Karpas-422 (cell line): ENCODE results near the gene EFNA5. TPM values are rescaled to one million over a fixed set of nuclear protein-coding genes. Genes with fewer than 3 reads are reported as not detected.

Experiments
- DNase-seq: peaks from one replicate; pipeline ENCODE4 v3.0.0-alpha.2; 2015
- H2AFZ ChIP-seq: fragments of 200-600 bp; sonication (generic); 2 replicates; pipeline ENCODE4 v1.6.1; 2014; ENCODE audit warnings: antibody characterized with exemption, low read length, mixed read lengths
- H3K27ac ChIP-seq: fragments of 200-600 bp; sonication (generic); 2 replicates; pipeline ENCODE4 v1.5.1; 2014; ENCODE audit warnings: mild to moderate bottlenecking, low read length, moderate library complexity
- H3K27me3 ChIP-seq: fragments of 200-600 bp; sonication (generic); 2 replicates; pipeline ENCODE4 v1.6.1; 2014; ENCODE audit warnings: low read length, mixed read lengths
- H3K36me3 ChIP-seq: fragments of 200-600 bp; sonication (generic); 2 replicates; pipeline ENCODE4 v1.6.1; 2014; ENCODE audit warnings: low read length, mixed read lengths; ENCODE audit not compliant: insufficient read depth
- H3K4me1 ChIP-seq: fragments of 200-600 bp; sonication (generic); 2 replicates; pipeline ENCODE4 v1.6.1; 2014; ENCODE audit warnings: mild to moderate bottlenecking, low read length, mixed read lengths
- H3K4me2 ChIP-seq: fragments of 200-600 bp; sonication (generic); 2 replicates; pipeline ENCODE4 v1.6.1; 2014; ENCODE audit warnings: low read length, low read depth, mild to moderate bottlenecking; ENCODE audit not compliant: poor library complexity, severe bottlenecking
- H3K4me3 ChIP-seq: fragments of 200-600 bp; sonication (generic); 2 replicates; pipeline ENCODE4 v1.5.1; 2014; ENCODE audit warnings: mild to moderate bottlenecking, antibody characterized with exemption, low read length, mixed read lengths
- H3K79me2 ChIP-seq: fragments of 200-600 bp; sonication (generic); 2 replicates; pipeline ENCODE4 v1.6.1; 2014; ENCODE audit warnings: mild to moderate bottlenecking, low read length, mixed read lengths
- H3K9ac ChIP-seq: fragments of 200-600 bp; sonication (generic); 2 replicates; pipeline ENCODE4 v1.6.0; 2014; ENCODE audit warnings: low read length
- H3K9me2 ChIP-seq: fragments of 200-600 bp; sonication (generic), shearing (Covaris generic); replicated peaks from 2 replicates; pipeline ENCODE4 v1.6.0; 2014; ENCODE audit warnings: mild to moderate bottlenecking, low read length, moderate library complexity; ENCODE audit not compliant: insufficient read depth
- H3K9me3 ChIP-seq: fragments of 300-700, 200-600 bp; sonication (generic); 2 replicates; pipeline ENCODE4 v1.6.1; 2014; ENCODE audit warnings: low read length, mixed read lengths
- H4K20me1 ChIP-seq: fragments of 200-600 bp; sonication (generic); 2 replicates; pipeline ENCODE4 v1.6.1; 2014; ENCODE audit warnings: mild to moderate bottlenecking, antibody characterized with exemption, low read length, low read depth; ENCODE audit not compliant: insufficient read depth
- total RNA-seq: library from RNA; depleted of rRNA; stranded (reverse); fragments of >200 nt; shearing (Covaris generic); gene quantifications from 2 replicates; pipeline ENCODE4 v1.2.3, GENCODE V29; 2014; ENCODE audit warnings: low replicate concordance

EFNA5 gene
- total RNA-seq, 1 experiment from 2014 or later, result not detected

DNA sequence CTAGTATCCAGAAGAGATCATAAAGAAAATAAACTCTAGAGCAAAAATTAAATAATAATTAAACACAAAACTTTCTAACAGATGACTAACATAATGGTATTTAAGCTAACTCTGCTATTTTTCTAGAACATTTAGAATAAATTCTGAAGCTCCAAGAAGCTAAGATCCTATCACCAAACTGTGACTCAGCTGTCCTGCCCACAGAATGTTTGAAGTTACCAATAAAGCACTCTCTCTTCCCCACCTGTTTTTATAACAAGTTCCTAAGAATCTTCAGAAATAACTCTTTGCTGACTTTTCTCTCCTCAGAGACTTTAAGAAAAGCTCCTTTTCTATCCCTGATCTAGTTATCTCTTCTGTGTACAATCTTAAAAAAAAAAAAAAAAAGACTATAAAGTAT is 6.0 kb upstream of the EFNA5 start:
- H3K27ac ChIP-seq, result no peak overlapping the region
- no peaks in the 10 kb centered on the region for H3K9me3 ChIP-seq
- peaks cover 10% of the 10 kb centered on the region for H3K4me1 ChIP-seq
- no peak overlapping the region for H3K4me3 ChIP-seq
- no peak for DNase-seq
- no peaks in the 10 kb centered on the region for H3K9me2 ChIP-seq
- H4K20me1 ChIP-seq, result no peaks in the 10 kb centered on the region
- H2AFZ ChIP-seq, result no peak overlapping the region
- H3K27me3 ChIP-seq, result no peaks in the 10 kb centered on the region; the same call in 1 of the 2 replicates
- no peak overlapping the region for H3K9ac ChIP-seq
- H3K36me3 ChIP-seq, result no peaks in the 10 kb centered on the region
- H3K4me2 ChIP-seq, result no peak overlapping the region
- H3K79me2 ChIP-seq, result no peaks in the 10 kb centered on the region

DNA sequence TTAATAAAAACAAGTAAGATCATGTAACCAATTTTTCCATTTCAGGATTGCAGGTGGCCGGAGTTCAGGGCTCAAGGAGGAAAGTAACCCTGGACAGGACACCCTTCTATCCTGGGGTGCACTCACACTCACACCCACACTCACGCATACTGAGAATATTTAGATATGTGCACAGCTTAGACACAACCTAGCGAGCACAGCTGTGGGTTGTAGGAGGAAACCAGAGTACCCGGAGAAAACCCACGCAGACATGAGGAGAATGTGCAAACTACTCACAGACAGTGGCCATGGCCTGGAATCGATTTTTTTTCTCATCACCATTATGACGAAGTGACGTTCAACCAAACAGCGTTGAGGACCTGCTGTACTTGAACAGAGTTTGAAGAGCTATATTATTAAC is 4.5 kb upstream of the EFNA5 start:
- Histone ChIP-seq H3K27me3 (no peaks in the 10 kb centered on the region; the same call in 1 of the 2 replicates), H3K79me2 (no peaks in the 10 kb centered on the region), H3K9me2 (no peaks in the 10 kb centered on the region), H2AFZ (no peak overlapping the region), H3K36me3 (no peaks in the 10 kb centered on the region), H3K9ac (no peak overlapping the region), H3K4me1 (peaks cover 17% of the 10 kb centered on the region), H3K9me3 (no peaks in the 10 kb centered on the region), H3K4me2 (no peak overlapping the region), H4K20me1 (no peaks in the 10 kb centered on the region), H3K4me3 (no peak overlapping the region), H3K27ac (no peak overlapping the region)
- no peak for DNase-seq

DNA sequence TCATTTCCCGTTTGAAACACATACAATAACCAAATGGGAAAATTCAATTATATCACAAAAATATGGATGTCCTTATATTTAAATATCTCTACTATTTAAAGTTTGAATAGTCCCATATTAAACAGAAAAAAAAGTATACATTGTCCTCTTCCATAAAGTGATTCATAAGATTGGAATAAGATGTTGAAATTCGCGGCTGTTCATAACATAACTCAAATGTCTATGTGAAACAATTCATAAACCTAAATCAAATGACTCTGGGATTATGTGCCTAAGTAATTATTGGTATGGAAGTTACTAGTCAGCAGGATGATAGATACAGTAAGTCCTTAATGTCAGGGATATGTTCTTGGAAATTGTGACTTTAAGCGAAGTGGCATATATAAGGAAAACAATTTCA is 3.9 kb upstream of the EFNA5 start:
- H3K9ac ChIP-seq, result no peak overlapping the region
- DNase-seq, result no peak
- H3K27ac ChIP-seq, result no peak overlapping the region
- H3K4me1 ChIP-seq, result peaks cover 17% of the 10 kb centered on the region
- no peak overlapping the region for H3K4me2 ChIP-seq
- no peak overlapping the region for H2AFZ ChIP-seq
- H3K27me3 ChIP-seq, result no peaks in the 10 kb centered on the region; the same call in 1 of the 2 replicates
- H3K79me2 ChIP-seq, result no peaks in the 10 kb centered on the region
- no peaks in the 10 kb centered on the region for H3K36me3 ChIP-seq
- H3K9me2 ChIP-seq, result no peaks in the 10 kb centered on the region
- no peaks in the 10 kb centered on the region for H4K20me1 ChIP-seq
- H3K4me3 ChIP-seq, result no peak overlapping the region
- no peaks in the 10 kb centered on the region for H3K9me3 ChIP-seq

DNA sequence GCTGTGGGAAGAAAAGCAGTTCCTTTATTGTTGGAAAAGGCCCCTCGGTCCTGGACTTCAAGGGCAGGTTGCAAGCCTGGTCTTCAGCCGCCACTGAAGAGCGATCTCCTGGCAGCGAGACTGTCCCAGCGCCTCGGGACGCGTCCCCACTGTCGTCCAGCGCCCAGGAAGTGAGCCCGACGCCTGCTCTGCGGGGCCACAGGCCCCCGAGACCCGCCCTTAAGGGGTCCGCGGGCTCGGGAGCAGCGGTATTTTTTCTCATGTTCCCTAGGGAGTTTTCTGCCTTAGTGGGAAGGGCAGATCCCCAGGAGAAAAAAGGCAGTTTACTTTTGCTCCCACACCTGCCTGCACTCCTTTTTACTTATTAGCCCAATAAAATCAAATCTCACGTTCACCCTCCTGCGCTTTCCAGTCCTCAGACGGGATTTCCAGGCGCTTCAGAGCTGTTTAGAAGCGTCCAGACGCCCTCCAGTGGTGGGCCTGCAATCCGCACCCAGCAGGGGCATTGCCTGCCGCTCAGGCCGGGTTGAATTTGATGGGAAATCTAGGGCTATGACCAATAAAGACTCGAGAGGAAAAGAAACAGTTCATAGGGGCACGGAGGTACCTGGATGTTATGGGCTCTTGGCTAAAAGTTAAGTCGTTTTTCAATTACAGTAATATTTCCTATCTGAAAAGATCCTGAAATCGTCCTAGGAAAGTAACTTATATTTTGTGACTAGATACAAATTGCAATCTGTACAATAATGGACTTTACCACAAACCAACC is 2.8 kb upstream of the EFNA5 start:
- Histone ChIP-seq H3K4me3 (no peak overlapping the region; the same call in 1 of the 2 replicates), H3K9ac (no peak overlapping the region), H3K79me2 (no peaks in the 10 kb centered on the region)

DNA sequence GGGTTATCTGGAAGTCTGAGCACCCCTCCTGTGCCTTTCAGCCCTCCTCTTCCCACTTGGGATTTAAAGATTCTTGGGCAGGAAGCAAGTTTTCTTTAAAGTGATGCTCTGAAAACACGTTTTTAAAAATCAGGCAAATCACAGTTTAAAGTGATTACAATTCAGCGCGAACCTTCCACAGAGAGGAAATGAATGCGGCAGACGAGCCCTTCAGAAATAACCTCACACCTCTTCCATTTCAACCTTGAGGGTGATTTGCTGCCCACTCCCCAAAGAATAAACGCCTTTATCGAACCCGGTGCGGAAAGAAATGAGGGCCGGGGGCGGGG is 2.3 kb upstream of the EFNA5 start:
- H3K9me2 ChIP-seq, result no peaks in the 10 kb centered on the region
- no peak for DNase-seq
- H3K4me1 ChIP-seq, result peaks cover 17% of the 10 kb centered on the region
- H3K4me2 ChIP-seq, result peak overlapping the region; percentile 73
- H3K9ac ChIP-seq, result no peak overlapping the region
- H4K20me1 ChIP-seq, result no peaks in the 10 kb centered on the region
- H2AFZ ChIP-seq, result no peak overlapping the region
- no peaks in the 10 kb centered on the region for H3K9me3 ChIP-seq
- H3K4me3 ChIP-seq, result no peak overlapping the region
- H3K27me3 ChIP-seq, result no peaks in the 10 kb centered on the region; the same call in 1 of the 2 replicates
- no peaks in the 10 kb centered on the region for H3K79me2 ChIP-seq
- H3K27ac ChIP-seq, result no peak overlapping the region
- H3K36me3 ChIP-seq, result no peaks in the 10 kb centered on the region

More for the DNA sequence above, 2.8 kb upstream of the EFNA5 start:
- Histone ChIP-seq H3K36me3 (no peaks in the 10 kb centered on the region), H3K9me3 (no peaks in the 10 kb centered on the region), H3K4me2 (peak overlapping the region; percentile 73), H4K20me1 (no peaks in the 10 kb centered on the region), H3K27me3 (no peaks in the 10 kb centered on the region; the same call in 1 of the 2 replicates), H3K4me1 (peaks cover 17% of the 10 kb centered on the region), H3K27ac (no peak overlapping the region), H2AFZ (no peak overlapping the region), H3K9me2 (no peaks in the 10 kb centered on the region)
- peak; percentile 91 for DNase-seq

DNA sequence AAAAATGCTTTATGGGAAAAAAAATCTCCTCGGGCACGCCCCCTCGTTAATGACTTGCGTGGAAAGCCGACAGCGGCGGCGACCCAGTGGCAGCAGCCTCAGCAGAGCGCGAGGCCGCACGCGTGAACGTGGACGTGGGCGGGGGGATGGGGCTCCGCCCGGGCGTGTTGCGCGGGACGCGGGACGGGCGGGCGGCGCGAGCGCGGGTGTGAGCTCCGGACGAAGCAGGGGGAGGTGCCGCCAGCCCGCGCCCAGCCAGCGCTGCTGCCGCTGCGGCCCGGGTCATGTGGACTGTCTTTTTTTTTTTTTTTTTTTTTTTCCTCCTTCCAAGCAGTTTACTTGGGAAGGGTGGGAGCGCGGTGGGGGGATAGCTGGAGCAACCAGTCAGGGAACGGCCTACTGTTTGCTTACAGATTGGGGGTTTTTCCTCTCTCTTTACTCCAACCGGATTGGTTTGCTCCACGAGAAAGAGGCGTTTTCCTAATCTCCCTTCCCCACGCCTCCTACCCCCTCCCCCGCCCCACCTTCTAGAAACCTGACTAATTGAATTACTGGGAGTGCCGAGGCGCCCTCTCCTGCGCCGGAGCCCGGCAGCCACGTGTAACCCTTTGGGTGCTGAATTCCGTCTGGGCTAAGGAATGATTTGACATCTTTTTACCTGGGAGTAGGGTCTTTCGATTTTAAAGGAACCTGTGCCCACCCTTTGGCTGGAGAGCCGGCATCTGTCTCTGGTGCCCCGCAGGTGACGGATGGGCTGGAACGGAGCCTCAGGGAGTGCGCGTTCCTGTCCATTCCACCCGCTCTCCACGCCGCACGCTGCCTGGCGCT is 1.7 kb upstream of the EFNA5 start:
- H4K20me1 ChIP-seq, result no peaks in the 10 kb centered on the region
- H3K27me3 ChIP-seq, result no peaks in the 10 kb centered on the region; the same call in 1 of the 2 replicates
- no peaks in the 10 kb centered on the region for H3K79me2 ChIP-seq
- H3K9ac ChIP-seq, result no peak overlapping the region
- no peaks in the 10 kb centered on the region for H3K9me2 ChIP-seq
- H3K9me3 ChIP-seq, result no peaks in the 10 kb centered on the region
- peak overlapping the region; percentile 73 for H3K4me2 ChIP-seq
- no peak overlapping the region for H3K27ac ChIP-seq
- H3K4me1 ChIP-seq, result peaks cover 17% of the 10 kb centered on the region
- no peak overlapping the region for H2AFZ ChIP-seq
- DNase-seq, result peak; percentile 48
- no peaks in the 10 kb centered on the region for H3K36me3 ChIP-seq
- H3K4me3 ChIP-seq, result peak overlapping the region; percentile 58

DNA sequence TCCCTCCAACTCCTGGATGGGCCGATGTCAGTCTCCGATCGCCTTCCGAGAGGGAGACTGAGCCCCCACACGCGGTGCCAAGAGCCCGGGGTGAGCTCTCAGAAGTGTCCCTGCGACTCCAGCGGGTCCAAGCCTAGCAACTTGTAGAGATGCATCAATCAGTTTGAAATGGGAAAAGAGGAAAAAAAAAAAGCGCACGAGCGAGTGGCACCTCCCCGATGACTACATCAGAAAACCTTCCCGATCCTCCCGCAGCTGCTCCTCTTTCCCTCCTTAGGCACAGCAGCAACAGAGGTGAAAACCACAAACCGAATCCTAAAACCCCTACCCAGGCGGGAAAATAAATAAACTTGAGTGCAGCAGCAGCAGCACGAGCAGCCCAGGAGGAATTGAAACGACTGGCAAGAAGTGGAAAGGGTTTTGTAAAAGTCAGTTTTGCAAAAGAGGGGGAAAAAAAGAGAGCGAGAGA is 1.0 kb upstream of the EFNA5 start:
- Histone ChIP-seq H3K4me3 (peak overlapping the region; percentile 58), H2AFZ (no peak overlapping the region), H3K27me3 (no peaks in the 10 kb centered on the region; the same call in 1 of the 2 replicates), H3K36me3 (no peaks in the 10 kb centered on the region), H4K20me1 (no peaks in the 10 kb centered on the region), H3K4me1 (peaks cover 17% of the 10 kb centered on the region), H3K9ac (0 out of 2 replicates have a peak overlapping the region, but pooled peaks have one; percentile 3), H3K79me2 (no peaks in the 10 kb centered on the region), H3K27ac (no peak overlapping the region), H3K4me2 (peak overlapping the region; percentile 73), H3K9me3 (no peaks in the 10 kb centered on the region), H3K9me2 (no peaks in the 10 kb centered on the region)
- no peak for DNase-seq
